ENCODE measurements around the gene KDM4C. TPM values are rescaled to one million over a fixed set of nuclear protein-coding genes. Genes with fewer than 3 reads are reported as not detected.

The KDM4C gene
- total RNA-seq, 2 experiments from 2014 or later: 51.5 to 60.3 TPM

GRCh38 chr9:6816581-6816980 lies 58.8 kb downstream of the KDM4C start:
- TF ChIP-seq, protein P1, sequence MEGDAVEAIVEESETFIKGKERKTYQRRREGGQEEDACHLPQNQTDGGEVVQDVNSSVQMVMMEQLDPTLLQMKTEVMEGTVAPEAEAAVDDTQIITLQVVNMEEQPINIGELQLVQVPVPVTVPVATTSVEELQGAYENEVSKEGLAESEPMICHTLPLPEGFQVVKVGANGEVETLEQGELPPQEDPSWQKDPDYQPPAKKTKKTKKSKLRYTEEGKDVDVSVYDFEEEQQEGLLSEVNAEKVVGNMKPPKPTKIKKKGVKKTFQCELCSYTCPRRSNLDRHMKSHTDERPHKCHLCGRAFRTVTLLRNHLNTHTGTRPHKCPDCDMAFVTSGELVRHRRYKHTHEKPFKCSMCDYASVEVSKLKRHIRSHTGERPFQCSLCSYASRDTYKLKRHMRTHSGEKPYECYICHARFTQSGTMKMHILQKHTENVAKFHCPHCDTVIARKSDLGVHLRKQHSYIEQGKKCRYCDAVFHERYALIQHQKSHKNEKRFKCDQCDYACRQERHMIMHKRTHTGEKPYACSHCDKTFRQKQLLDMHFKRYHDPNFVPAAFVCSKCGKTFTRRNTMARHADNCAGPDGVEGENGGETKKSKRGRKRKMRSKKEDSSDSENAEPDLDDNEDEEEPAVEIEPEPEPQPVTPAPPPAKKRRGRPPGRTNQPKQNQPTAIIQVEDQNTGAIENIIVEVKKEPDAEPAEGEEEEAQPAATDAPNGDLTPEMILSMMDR (conservative IDR thresholded peaks at IDR 0.05; ENCODE audit: low read length): no peak
- no peak for TF ChIP-seq EZH2phosphoT487 (IDR thresholded peaks at IDR 0.05; ENCODE audit: borderline replicate concordance, low read depth, low read length)
- no peaks in the 10 kb centered on the region for H3K79me2 ChIP-seq (ENCODE audit: insufficient read depth, low read depth, low read length)
- no peak for DNase-seq (ENCODE audit: low spot score)

DNA sequence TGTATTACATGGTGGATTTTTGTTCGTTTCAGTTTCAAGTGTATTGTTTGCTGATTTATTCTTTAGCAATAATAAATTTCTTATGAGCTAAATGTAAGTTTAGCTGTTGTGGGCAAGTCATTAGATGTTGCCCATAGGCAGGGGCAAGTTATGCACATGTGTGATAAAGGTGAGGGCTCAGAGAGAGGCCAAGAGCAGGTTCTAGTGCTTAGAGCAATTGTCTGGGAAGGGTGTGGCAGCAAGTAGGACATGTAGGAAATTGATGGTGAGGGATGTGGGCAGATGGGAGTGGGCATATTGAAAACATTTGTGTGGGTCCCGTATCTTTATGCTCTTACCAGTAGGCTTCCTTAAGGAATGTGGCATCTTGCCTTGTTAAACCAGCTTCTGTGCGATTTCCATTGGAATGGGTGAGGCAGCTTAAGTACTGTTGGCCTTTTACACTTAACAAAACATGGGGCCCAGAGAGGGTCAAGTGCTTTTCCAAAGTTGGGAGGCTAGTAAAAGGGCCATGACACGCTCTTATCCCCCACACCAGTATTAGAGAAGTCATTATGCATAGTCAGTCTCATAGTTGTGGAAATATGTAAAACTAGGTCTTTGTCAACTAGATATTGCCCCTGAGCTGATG lies 60.6 kb downstream of the KDM4C start:
- CTCF ChIA-PET (ENCODE audit: unreplicated experiment): no interaction called here
- H3K4me3 ChIP-seq (ENCODE audit: low read depth, low read length, poor library complexity, severe bottlenecking): no peak overlapping the region
- TF ChIP-seq, protein P1 (conservative IDR thresholded peaks at IDR 0.05; ENCODE audit: low read length): no peak
- no peak for TF ChIP-seq EZH2phosphoT487 (IDR thresholded peaks at IDR 0.05; ENCODE audit: borderline replicate concordance, low read depth, low read length)

More at GRCh38 chr9:6816581-6816980, 58.8 kb downstream of the KDM4C start:
- H2AFZ ChIP-seq (ENCODE audit: low read length): no peak overlapping the region
- H3K9me2 ChIP-seq (ENCODE audit: insufficient read depth, low read length): no peaks in the 10 kb centered on the region
- no TSS peak for BruUV-seq (replicated peaks)
- no peaks in the 10 kb centered on the region for H3K9me3 ChIP-seq (ENCODE audit: low read length)
- CTCF ChIA-PET (ENCODE audit: unreplicated experiment): interaction anchor here (1.0 kb wide), 1 partner anchor 11 kb away, joined by 5 read pairs; no protein-coding TSS in a partner anchor
- 0 out of 2 replicates have a peak, but pooled peaks cover 5% of the 10 kb centered on the region for H4K20me1 ChIP-seq (ENCODE audit: insufficient read depth, low read length)
- no peak overlapping the region for H3K4me2 ChIP-seq (ENCODE audit: low read length)
- intact Hi-C loops (cut with micrococcal nuclease; ENCODE audit: unreplicated experiment): no loop called here
- no peaks in the 10 kb centered on the region for H3K4me1 ChIP-seq (ENCODE audit: insufficient read depth, low read length, poor library complexity, severe bottlenecking)
- H3K36me3 ChIP-seq (ENCODE audit: insufficient read depth, low read length): peaks cover 15% of the 10 kb centered on the region; the same call in 1 of the 2 replicates
- POLR2A ChIA-PET: interaction anchor here (0.7 to 1.6 kb wide), 3 partner anchors 11 to 443 kb away, joined by 3 to 4 read pairs (median 3); no protein-coding TSS in a partner anchor
- H3K27ac ChIP-seq (ENCODE audit: low read depth, low read length, poor library complexity, severe bottlenecking): no peak overlapping the region
- no peak overlapping the region for H3K4me3 ChIP-seq (ENCODE audit: low read depth, low read length, poor library complexity, severe bottlenecking)

GRCh38 chr9:6819112-6819511 lies 61.3 kb downstream of the KDM4C start:
- Histone ChIP-seq H3K79me2 (ENCODE audit: insufficient read depth, low read depth, low read length) (no peaks in the 10 kb centered on the region), H4K20me1 (ENCODE audit: insufficient read depth, low read length) (no peaks in the 10 kb centered on the region), H3K27ac (ENCODE audit: low read depth, low read length, poor library complexity, severe bottlenecking) (no peak overlapping the region), H3K4me3 (ENCODE audit: low read depth, low read length, poor library complexity, severe bottlenecking) (no peak overlapping the region), H3K9me2 (ENCODE audit: insufficient read depth, low read length) (no peaks in the 10 kb centered on the region), H3K36me3 (ENCODE audit: insufficient read depth, low read length) (peaks cover 24% of the 10 kb centered on the region; the same call in 1 of the 2 replicates), H3K9me3 (ENCODE audit: low read length) (no peaks in the 10 kb centered on the region), H3K4me1 (ENCODE audit: insufficient read depth, low read length, poor library complexity, severe bottlenecking) (no peaks in the 10 kb centered on the region), H3K4me2 (ENCODE audit: low read length) (no peak overlapping the region), H2AFZ (ENCODE audit: low read length) (no peak overlapping the region)
- ChIA-PET CTCF (ENCODE audit: unreplicated experiment) (interaction anchor here (0.6 kb wide), 2 partner anchors 277 to 370 kb away, joined by 3 to 4 read pairs; no protein-coding TSS in a partner anchor), POLR2A (interaction anchor here (0.6 to 1.4 kb wide), 2 partner anchors 18 to 40 kb away, joined by 3 to 4 read pairs; no protein-coding TSS in a partner anchor)
- no peak for TF ChIP-seq EZH2phosphoT487 (IDR thresholded peaks at IDR 0.05; ENCODE audit: borderline replicate concordance, low read depth, low read length)
- TF ChIP-seq, protein P1 (conservative IDR thresholded peaks at IDR 0.05; ENCODE audit: low read length): no peak
- DNase-seq (ENCODE audit: low spot score): no peak
- intact Hi-C loops (cut with micrococcal nuclease; ENCODE audit: unreplicated experiment): no loop called here
- no TSS peak for BruUV-seq (replicated peaks)

More for the DNA sequence above, 60.6 kb downstream of the KDM4C start:
- Histone ChIP-seq H3K36me3 (ENCODE audit: insufficient read depth, low read length) (peaks cover 17% of the 10 kb centered on the region; the same call in 1 of the 2 replicates), H3K79me2 (ENCODE audit: insufficient read depth, low read depth, low read length) (no peaks in the 10 kb centered on the region), H3K9me3 (ENCODE audit: low read length) (no peaks in the 10 kb centered on the region), H3K4me2 (ENCODE audit: low read length) (no peak overlapping the region), H3K4me1 (ENCODE audit: insufficient read depth, low read length, poor library complexity, severe bottlenecking) (no peaks in the 10 kb centered on the region), H3K9me2 (ENCODE audit: insufficient read depth, low read length) (no peaks in the 10 kb centered on the region), H4K20me1 (ENCODE audit: insufficient read depth, low read length) (0 out of 2 replicates have a peak, but pooled peaks cover 3% of the 10 kb centered on the region), H2AFZ (ENCODE audit: low read length) (no peak overlapping the region), H3K27ac (ENCODE audit: low read depth, low read length, poor library complexity, severe bottlenecking) (no peak overlapping the region)
- POLR2A ChIA-PET: interaction anchor here (0.7 to 1.4 kb wide), 3 partner anchors 8 to 251 kb away, joined by 4 to 7 read pairs (median 5); no protein-coding TSS in a partner anchor
- intact Hi-C loops (cut with micrococcal nuclease; ENCODE audit: unreplicated experiment): no loop called here
- DNase-seq (ENCODE audit: low spot score): no peak
- BruUV-seq (replicated peaks): no TSS peak
